BLaER1 treated with 17β-estradiol and CSF1 and Interleukin-3, amounts not matched to agents 10 nM and 100 nM (cell line): Measurements from ENCODE around the gene NDUFA12.
"Not testable (repeated sequence)": the region's sequence is repeated elsewhere in the genome, so short reads cannot be mapped to it uniquely, and the experiment has no call there.

Experiments
- H3K27ac ChIP-seq, 11 experiments: shearing (Covaris generic); formaldehyde crosslinking; 2 replicates each; pipeline ENCODE4 v1.8.1; 2022
- H3K27me3 ChIP-seq, 11 experiments: shearing (Covaris generic); formaldehyde crosslinking; 2 replicates each; pipeline ENCODE4 v1.8.1; 2022
- H3K36me3 ChIP-seq, 11 experiments: shearing (Covaris generic); formaldehyde crosslinking; 2 replicates each; pipeline ENCODE4 v1.8.1; 2022
- H3K4me1 ChIP-seq, 10 experiments: shearing (Covaris generic); formaldehyde crosslinking; 2 replicates each; pipeline ENCODE4 v1.8.1; 2022
- H3K4me2 ChIP-seq, 11 experiments: shearing (Covaris generic); formaldehyde crosslinking; 2 replicates each; pipeline ENCODE4 v1.8.1; 2022
- H3K4me3 ChIP-seq, 10 experiments: shearing (Covaris generic); formaldehyde crosslinking; 2 replicates each; pipeline ENCODE4 v1.8.1; 2022
- H3K9ac ChIP-seq, 11 experiments: shearing (Covaris generic); formaldehyde crosslinking; 2 replicates each; pipeline ENCODE4 v1.8.1; 2022
- H3K9me3 ChIP-seq, 11 experiments: shearing (Covaris generic); formaldehyde crosslinking; replicated peaks in 1 of 11; 2 replicates each; pipeline ENCODE4 v1.8.1; 2022
- H4K20me1 ChIP-seq, 11 experiments: shearing (Covaris generic); formaldehyde crosslinking; 2 replicates each; pipeline ENCODE4 v1.8.1; 2022
- Cebpa-rat ChIP-seq, 11 experiments: shearing (Covaris generic); IDR thresholded peaks; 2 replicates each; pipeline ENCODE4 v1.8.1; 2022

Gene NDUFA12

GRCh38 chr12:94988471-94988870, 15.0 kb downstream of the NDUFA12 start:
- H3K27me3 ChIP-seq, result no peaks in the 10 kb centered on the region
- H3K9me3 ChIP-seq, result no peaks in the 10 kb centered on the region
- peak overlapping the region in 9 of 11 experiments; percentile 13 to 68 (median 43); a peak in 15 of 22 replicates for H3K4me2 ChIP-seq
- no peak overlapping the region for H3K4me3 ChIP-seq
- H3K27ac ChIP-seq, result no peak overlapping the region
- H3K4me1 ChIP-seq, result peaks cover 16 to 43% (median 30%) of the 10 kb centered on the region in 10 experiments
- no peak overlapping the region for H3K9ac ChIP-seq
- peaks cover 0 to 31% (median 22%) of the 10 kb centered on the region in 11 experiments; a peak in 14 of 22 replicates for H4K20me1 ChIP-seq
- H3K36me3 ChIP-seq, result peaks cover 39 to 88% (median 68%) of the 10 kb centered on the region in 11 experiments
- no peak for TF ChIP-seq Cebpa-rat (IDR thresholded peaks at IDR 0.05)

- H3K9ac ChIP-seq, result no peak overlapping the region
- H3K36me3 ChIP-seq, result peaks cover 32 to 88% (median 68%) of the 10 kb centered on the region in 11 experiments
- peak overlapping the region in 10 of 11 experiments; percentile 34 to 68 (median 55); a peak in 19 of 22 replicates for H3K4me2 ChIP-seq
- peaks cover 16 to 49% (median 37%) of the 10 kb centered on the region in 10 experiments for H3K4me1 ChIP-seq
- peaks cover 0 to 33% (median 26%) of the 10 kb centered on the region in 11 experiments; a peak in 14 of 22 replicates for H4K20me1 ChIP-seq
- no peak overlapping the region for H3K27ac ChIP-seq
- no peaks in the 10 kb centered on the region for H3K27me3 ChIP-seq
- H3K9me3 ChIP-seq, result no peaks in the 10 kb centered on the region
- no peak overlapping the region for H3K4me3 ChIP-seq
- no peak for TF ChIP-seq Cebpa-rat (IDR thresholded peaks at IDR 0.05)
These were observed 15.7 kb downstream of the NDUFA12 start for GRCh38 chr12:94987801-94988200.

DNA sequence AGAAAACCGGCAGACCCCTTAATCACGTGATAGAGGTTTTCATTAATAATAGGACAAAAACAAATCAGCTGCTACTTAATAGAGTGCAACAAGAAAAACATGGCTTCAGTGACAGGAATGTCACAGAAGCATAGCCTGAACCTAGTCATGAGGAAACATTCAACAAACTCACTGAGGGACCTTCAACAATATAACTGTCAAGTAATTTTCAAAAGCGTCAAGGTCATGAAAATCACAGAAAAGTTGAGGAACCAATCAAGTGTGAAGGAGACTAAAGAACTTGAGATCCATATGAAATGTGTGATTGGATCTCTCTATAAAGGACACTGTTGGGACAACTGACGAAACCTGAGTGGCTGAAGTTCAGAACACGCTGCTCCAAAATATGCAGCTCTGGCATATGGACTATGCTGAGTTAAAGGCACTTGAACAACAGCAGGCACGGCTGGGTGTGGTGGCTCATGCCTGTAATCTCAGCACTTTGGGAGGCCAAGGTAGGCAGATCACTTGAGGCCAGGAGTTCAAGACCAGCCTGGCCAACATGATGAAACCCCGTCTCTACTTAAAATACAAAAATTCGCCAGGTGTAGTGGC, 16.3 kb downstream of the NDUFA12 start:
- Histone ChIP-seq H3K27me3 (no peaks in the 10 kb centered on the region), H3K4me1 (peaks cover 16 to 56% (median 42%) of the 10 kb centered on the region in 10 experiments), H3K4me3 (no peak overlapping the region), H3K9ac (no peak overlapping the region), H3K4me2 (peak overlapping the region in 10 of 11 experiments; percentile 34 to 68 (median 55); a peak in 19 of 22 replicates), H3K9me3 (no peaks in the 10 kb centered on the region), H4K20me1 (peaks cover 0 to 38% (median 26%) of the 10 kb centered on the region in 11 experiments; a peak in 14 of 22 replicates), H3K36me3 (peaks cover 26 to 86% (median 62%) of the 10 kb centered on the region in 11 experiments), H3K27ac (no peak overlapping the region)
- no peak for TF ChIP-seq Cebpa-rat (IDR thresholded peaks at IDR 0.05)

DNA sequence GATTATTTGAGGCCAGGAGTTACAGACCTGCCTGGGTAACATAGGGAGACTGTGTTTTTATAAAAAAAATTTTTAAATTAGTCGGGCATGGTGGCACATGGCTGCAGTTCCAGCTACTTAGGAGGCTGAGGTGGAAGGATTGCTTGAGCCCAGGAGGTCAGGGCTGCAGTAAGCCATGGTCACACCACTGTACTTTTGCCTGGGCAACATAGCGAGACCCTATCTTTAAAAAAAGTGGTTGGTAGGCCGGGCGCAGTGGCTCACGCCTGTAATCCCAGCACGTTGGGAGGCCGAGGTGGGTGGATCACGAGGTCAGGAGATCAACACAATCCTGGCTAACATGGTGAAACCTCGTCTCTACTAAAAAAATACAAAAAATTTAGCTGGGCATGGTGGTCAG, 18.4 kb downstream of the NDUFA12 start:
- not testable (repeated sequence) for H3K9ac ChIP-seq, H3K9me3 ChIP-seq, H3K4me3 ChIP-seq, H3K27me3 ChIP-seq, H3K4me2 ChIP-seq, H3K27ac ChIP-seq
- Histone ChIP-seq H3K4me1 (peaks cover 16 to 59% (median 43%) of the 10 kb centered on the region in 10 experiments), H3K36me3 (peaks cover 12 to 71% (median 41%) of the 10 kb centered on the region in 11 experiments; a peak in 21 of 22 replicates), H4K20me1 (peaks cover 0 to 44% (median 35%) of the 10 kb centered on the region in 11 experiments; a peak in 14 of 22 replicates)

- no peak overlapping the region for H3K4me3 ChIP-seq
- TF ChIP-seq Cebpa-rat (IDR thresholded peaks at IDR 0.05), result no peak
- H3K27me3 ChIP-seq, result no peaks in the 10 kb centered on the region
- no peak overlapping the region; a peak in 1 of 22 replicates for H3K9ac ChIP-seq
- peak overlapping the region in 2 of 11 experiments; percentile 55 to 64; a peak in 2 of 22 replicates for H3K4me2 ChIP-seq
- H4K20me1 ChIP-seq, result peaks cover 0 to 35% (median 19%) of the 10 kb centered on the region in 11 experiments; a peak in 11 of 22 replicates
- H3K27ac ChIP-seq, result no peak overlapping the region
- peaks cover 6 to 57% (median 28%) of the 10 kb centered on the region in 11 experiments; a peak in 20 of 22 replicates for H3K36me3 ChIP-seq
- H3K4me1 ChIP-seq, result peaks cover 14 to 48% (median 36%) of the 10 kb centered on the region in 10 experiments
- H3K9me3 ChIP-seq, result no peaks in the 10 kb centered on the region
These were observed 20.2 kb downstream of the NDUFA12 start for GRCh38 chr12:94983321-94983720.

- no peak overlapping the region; a peak in 1 of 22 replicates for H3K27ac ChIP-seq
These were observed 21.0 kb downstream of the NDUFA12 start for GRCh38 chr12:94982456-94982855.

DNA sequence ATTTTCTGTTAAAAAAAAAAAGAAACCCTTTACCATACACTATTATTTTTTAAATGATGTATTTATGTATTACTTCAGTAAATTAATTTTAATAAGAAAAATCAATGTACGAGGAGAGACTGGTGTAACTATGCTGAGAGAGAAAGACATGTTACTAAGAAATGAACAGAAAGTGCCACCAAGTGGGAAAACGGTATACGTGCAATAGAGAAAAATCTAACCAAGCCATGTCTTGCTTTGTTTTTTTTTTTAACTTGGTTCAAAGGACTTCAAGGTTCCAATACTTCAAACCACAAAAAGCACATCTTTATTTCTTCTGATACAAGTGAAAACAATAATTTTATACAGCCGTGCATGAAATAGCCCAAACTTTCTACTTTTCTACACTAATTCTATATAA, 22.9 kb downstream of the NDUFA12 start:
- Histone ChIP-seq H3K9me3 (no peaks in the 10 kb centered on the region), H3K4me1 (peaks cover 6 to 29% (median 17%) of the 10 kb centered on the region in 10 experiments; a peak in 19 of 20 replicates), H3K4me2 (no peak overlapping the region), H3K9ac (peak overlapping the region in 1 of 11 experiments; percentile 13; a peak in 1 of 22 replicates), H4K20me1 (peaks cover 0 to 30% (median 9%) of the 10 kb centered on the region in 11 experiments; a peak in 8 of 22 replicates), H3K27me3 (no peaks in the 10 kb centered on the region), H3K36me3 (peaks cover 9 to 47% (median 31%) of the 10 kb centered on the region in 11 experiments; a peak in 21 of 22 replicates), H3K27ac (no peak overlapping the region), H3K4me3 (no peak overlapping the region)
- TF ChIP-seq Cebpa-rat (IDR thresholded peaks at IDR 0.05), result no peak

More at GRCh38 chr12:94982456-94982855, 21.0 kb downstream of the NDUFA12 start:
- Histone ChIP-seq H3K36me3 (peaks cover 6 to 56% (median 34%) of the 10 kb centered on the region in 11 experiments; a peak in 20 of 22 replicates), H3K27me3 (no peaks in the 10 kb centered on the region), H3K4me3 (no peak overlapping the region), H3K9me3 (no peaks in the 10 kb centered on the region), H3K4me1 (peaks cover 7 to 40% (median 27%) of the 10 kb centered on the region in 10 experiments), H4K20me1 (peaks cover 0 to 36% (median 14%) of the 10 kb centered on the region in 11 experiments; a peak in 10 of 22 replicates), H3K4me2 (peak overlapping the region in 7 of 11 experiments; percentile 3 to 64 (median 48); a peak in 12 of 22 replicates), H3K9ac (no peak overlapping the region)
- TF ChIP-seq Cebpa-rat (IDR thresholded peaks at IDR 0.05), result no peak

DNA sequence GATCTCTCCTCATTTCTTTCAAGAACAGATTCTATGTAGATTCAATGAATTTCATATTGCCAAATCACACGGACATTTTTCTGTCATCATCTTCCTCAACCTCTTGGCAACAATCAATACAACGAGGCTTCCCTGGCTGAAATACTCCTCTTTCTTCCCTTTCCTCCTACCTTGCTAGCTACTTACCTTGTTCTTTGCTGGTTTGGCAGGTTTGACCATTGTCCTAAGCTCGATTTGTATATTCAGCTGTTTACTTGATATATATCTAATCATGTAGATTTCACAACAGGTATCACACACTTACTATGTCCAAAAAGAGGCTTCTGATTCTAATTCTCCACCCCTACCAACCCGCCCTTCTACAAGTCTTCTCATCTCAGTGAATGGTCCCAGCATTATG, 23.6 kb downstream of the NDUFA12 start:
- no peaks in the 10 kb centered on the region for H3K27me3 ChIP-seq
- no peak for TF ChIP-seq Cebpa-rat (IDR thresholded peaks at IDR 0.05)
- no peaks in the 10 kb centered on the region for H3K9me3 ChIP-seq
- H3K9ac ChIP-seq, result no peak overlapping the region
- no peak overlapping the region for H3K4me2 ChIP-seq
- H3K4me1 ChIP-seq, result peaks cover 6 to 29% (median 17%) of the 10 kb centered on the region in 10 experiments; a peak in 19 of 20 replicates
- no peak overlapping the region for H3K4me3 ChIP-seq
- H3K27ac ChIP-seq, result peak overlapping the region in 1 of 11 experiments; percentile 32; a peak in 1 of 22 replicates
- peaks cover 4 to 44% (median 25%) of the 10 kb centered on the region in 11 experiments; a peak in 21 of 22 replicates for H3K36me3 ChIP-seq
- peaks cover 0 to 30% (median 9%) of the 10 kb centered on the region in 11 experiments; a peak in 8 of 22 replicates for H4K20me1 ChIP-seq
